Activated T-cell treated with anti-CD3 and anti-CD28 coated beads for 24 hours (primary cell): ENCODE measurements around the gene PLBD2.
A peak's percentile ranks its signal among the peaks of the same experiment; 100 is the strongest.

ENCODE experiments used
- DNase-seq: peaks from one replicate; pipeline ENCODE4 v3.0.0-alpha.2; 2020; ENCODE audit warnings: low read depth

PLBD2 gene

DNA sequence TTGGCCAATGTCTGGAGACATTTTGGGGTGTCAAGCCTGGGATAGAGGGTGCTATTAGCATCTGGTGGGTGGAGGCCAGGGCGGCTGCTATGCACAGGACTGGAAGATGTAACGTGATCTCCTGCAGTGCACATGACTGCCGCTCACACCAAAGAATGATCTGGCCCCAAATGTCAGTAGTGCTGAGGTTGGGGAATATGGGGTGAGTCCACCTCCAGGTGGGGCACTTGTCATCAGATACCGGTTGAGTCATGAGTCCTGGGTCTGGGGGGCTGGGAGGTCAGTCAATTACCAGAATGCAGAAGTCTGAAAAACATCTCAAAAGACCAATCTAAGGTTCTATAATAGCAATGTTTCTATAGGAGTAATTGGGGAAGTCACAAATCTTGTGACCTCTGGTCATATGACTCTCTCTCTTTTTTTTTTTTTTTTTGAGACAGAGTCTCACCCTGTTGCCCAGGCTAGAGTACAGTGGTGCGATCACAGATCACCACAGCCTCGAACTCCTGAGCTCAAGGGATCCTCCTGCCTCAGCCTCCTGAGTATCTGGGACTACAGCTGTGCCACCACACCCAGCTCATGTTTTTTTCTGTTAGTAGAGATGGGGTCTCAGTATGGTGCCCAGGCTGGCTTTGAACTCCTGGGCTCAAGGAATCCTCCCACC is 57.8 kb downstream of the PLBD2 start:
- DNase-seq: no peak

- no peak for DNase-seq
These were observed 60.0 kb downstream of the PLBD2 start for GRCh38 chr12:113418213-113418879.

- DNase-seq: no peak
These were observed 62.7 kb downstream of the PLBD2 start for GRCh38 chr12:113420996-113421595.

DNA sequence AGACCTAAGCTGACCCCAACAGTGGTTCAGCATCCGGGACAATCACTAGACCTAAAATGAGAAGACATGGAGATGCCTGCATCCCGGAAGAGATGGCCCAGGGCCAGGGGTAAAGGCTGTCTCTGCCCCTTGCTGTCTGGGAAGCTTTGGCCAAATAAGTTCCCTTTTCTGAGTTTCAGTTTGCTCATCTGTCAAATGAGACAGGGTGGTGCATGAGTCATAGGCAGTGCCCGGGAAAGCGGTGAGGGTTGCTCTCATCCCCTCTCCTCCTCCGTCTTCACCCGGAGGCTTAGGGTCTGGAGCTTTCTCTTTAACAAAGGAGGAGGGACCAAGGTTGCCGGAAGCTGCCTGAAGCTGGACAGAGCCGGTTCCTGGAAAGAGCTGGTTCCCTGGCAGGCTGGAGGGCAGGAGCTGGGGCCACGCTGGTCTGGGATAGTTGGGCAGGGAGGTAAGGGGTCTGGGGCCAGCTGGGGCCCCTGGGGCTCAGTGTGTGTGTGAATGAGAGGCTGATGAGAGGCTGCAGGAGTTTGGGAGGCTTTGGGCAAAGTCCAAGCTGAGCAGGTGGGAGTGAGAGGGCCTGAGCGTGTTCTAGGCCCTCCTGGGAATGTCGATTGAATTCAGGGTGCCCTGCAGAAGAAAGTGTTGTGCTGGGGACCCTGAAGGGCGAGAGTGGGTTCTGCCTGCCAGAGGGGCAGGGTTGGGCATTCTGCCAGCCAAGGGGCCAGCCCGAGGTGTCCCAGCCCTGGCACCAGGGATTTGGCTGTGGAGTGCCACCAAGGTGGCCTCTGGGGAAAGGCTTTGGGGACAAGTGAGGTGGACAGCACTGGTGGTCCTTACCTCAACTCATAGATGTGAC is 63.9 kb downstream of the PLBD2 start, which contains the start of gene SDSL:
Gene SDSL (plus strand): TSS at position 351 of the 856 bp plus-strand sequence. CDS start 5,603 bp downstream, outside the sequence.
- DNase-seq: no peak

DNA sequence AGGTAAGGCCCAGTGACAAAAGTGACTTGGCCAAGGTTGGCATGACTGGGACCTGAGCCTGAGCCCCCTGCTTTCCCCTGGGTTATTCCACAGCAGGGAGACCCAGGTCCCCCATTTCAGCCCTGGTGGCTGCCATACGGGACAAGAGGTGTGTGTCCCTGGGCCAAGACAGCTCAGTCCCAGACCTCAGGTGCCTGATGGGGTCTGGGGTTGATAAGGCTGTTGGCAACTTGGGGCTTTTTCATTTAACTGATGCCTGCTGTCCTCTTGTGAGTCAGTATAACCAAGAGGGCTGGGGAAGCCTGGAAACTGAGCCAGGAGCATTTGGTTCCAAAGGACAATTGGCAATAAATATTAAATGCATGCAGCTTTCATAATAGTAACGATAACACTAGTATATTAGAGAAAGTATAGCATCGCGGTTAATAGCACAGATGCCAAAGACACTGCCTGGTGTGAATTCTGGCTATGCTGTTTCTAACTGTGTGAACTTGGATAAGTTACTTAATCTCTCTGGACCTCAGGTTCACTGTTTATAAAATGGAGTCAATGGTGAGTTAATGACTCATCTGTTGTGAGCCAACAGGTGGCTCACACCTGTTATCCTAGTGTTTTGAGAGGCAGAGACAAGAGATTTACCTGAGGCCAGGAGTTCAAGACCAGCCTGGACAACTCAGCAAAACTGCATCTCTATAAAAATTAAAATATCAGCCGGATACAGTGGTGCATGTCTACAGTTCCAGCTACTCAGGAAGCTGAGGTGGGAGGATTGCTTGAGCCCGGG is 64.7 kb downstream of the PLBD2 start:
- no peak for DNase-seq

DNA sequence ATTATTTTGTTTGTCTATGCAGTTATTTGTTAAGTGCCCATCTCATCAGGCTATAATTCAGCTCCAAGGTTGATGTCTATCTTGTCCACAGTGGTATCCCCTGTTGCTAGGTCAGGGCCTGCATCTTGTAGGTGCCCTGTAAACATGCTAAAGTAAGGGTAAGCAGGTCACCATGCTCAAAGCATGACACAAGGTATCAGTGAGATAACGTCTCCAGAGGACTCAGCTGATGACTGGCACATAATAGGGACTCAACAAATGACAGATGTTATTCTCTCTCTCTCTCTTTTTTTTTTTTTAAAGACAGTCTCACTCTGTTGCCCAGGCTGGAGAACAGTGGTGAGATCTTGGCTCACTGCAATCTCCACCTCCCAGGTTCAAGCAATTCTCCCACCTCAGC is 66.1 kb downstream of the PLBD2 start:
- no peak for DNase-seq

- peak; percentile 37 for DNase-seq
These were observed 66.8 kb downstream of the PLBD2 start for GRCh38 chr12:113424915-113425823.

- DNase-seq: no peak
These were observed 67.6 kb downstream of the PLBD2 start for GRCh38 chr12:113425960-113426453.

- no peak for DNase-seq
These were observed 69.5 kb downstream of the PLBD2 start for GRCh38 chr12:113427882-113428281.

GRCh38 chr12:113428482-113428881 is 70.1 kb downstream of the PLBD2 start:
- DNase-seq: no peak

DNA sequence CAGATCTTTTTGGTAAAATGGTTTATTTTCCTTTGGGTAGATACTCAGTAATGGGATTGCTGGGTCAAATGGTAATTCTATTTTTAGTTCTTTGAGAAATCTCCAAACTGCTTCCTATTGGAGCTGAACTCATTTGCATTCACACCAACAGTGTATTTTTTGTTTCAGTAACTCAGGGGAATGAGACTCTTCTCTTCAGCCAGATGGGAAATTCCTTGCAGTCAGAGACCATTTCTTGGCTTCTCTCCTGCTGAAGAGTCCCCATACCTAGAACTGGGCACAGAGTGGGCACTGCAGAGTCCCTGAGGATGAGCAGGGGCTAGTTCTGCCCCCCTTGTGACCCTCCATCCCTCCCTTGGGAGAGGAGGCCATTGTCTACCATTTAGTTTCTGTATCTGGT is 74.6 kb downstream of the PLBD2 start:
- DNase-seq: no peak

DNA sequence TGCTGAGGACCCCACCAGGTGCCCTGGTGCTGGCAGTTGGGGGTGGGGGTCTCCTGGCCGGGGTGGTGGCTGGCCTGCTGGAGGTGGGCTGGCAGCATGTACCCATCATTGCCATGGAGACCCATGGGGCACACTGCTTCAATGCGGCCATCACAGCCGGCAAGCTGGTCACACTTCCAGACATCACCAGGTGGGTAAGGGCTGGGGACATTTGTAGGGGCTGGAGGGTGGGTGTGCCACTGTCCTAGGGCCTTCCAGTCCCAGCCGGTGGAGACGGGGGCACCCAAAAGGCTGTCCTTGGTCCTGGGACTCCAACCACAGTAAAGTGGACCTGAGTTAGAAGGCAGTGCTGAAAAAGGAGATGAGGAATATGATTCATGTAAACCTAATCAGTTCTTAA is 77.0 kb downstream of the PLBD2 start:
- DNase-seq: no peak

- DNase-seq: no peak
These were observed 78.2 kb downstream of the PLBD2 start for GRCh38 chr12:113436586-113436985.

DNA sequence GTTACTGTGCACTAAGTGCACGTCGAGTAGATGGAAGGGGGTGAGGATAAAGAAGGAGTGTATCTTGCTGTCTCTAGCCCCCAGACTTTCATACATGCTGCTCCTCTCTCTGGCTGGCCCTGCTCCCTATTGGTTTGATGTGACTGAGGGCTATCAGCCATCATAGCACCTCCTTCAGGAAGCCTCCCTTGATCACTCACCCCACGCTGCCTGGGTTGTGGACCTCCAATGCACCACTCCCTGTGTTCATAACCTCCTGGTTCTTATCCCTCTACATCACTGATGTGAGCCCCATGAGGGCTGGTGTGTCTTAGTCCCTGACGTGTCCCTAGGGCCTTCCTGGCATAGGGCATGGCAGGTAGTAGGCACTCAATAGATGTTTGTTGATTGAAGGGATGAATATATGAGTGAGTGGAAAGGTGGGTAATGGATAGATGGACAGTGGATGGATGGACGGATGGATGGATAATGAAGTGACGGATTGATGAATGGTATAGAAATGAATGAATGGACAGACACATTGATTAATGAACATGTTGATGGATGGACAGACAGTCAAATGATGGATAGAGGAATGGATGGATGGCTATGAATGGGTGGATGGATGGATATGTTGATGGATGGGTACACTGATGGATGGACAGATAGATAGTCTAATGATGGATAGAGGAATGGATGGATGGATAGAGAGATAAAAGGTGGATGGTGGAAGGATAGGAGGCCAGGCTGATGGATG is 78.8 kb downstream of the PLBD2 start:
- no peak for DNase-seq

GRCh38 chr12:113437729-113438100 is 79.3 kb downstream of the PLBD2 start:
- DNase-seq: no peak

- DNase-seq: no peak
These were observed 80.3 kb downstream of the PLBD2 start for GRCh38 chr12:113438523-113439300.

DNA sequence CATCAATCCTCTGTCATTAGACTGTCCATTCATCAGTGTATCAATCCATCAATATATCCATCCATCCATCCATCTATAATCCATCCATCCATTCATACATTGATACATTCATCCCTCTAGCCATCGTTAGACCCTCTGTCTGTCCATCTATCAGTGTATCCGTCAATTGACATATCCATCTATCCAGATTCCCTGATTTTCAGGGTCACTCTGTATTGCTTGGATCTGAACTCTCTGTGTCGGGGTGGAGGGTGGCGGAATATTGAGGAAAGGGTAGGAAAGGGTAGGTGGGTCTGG is 80.9 kb downstream of the PLBD2 start:
- no peak for DNase-seq

DNA sequence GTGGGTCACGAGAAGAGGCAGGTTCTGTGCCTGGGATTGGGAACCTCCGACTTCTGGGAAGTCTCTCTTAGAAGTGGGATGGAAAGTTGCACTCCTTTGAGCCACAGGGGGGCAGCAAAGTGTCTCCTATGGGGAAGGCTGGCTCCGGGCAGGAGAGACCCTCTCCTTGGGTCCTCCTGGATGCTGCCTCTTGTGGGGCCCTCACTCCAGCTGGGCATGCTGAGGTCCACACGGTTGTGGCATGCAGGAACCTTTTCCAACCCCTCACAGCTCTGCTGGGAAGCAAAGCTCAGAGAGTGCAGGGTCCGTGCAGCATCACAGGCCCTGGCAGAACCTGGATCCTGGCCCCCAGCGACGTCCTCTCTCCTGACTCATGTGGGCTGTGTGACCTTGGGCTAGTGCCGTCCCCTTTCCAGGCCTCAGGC is 81.2 kb downstream of the PLBD2 start:
- DNase-seq: no peak

GRCh38 chr12:113440336-113440735 is 81.9 kb downstream of the PLBD2 start:
- DNase-seq: no peak
